Stimulated activated CD4-positive, alpha-beta T cell treated with anti-CD3 and anti-CD28 coated beads, TNF-alpha, amount 100 ng/mL, for 24 hours (primary cell): ENCODE data around the gene HYAL2.

ENCODE experiments used
- DNase-seq, 3 experiments: peaks; one replicate each; pipeline ENCODE4 v3.0.0-alpha.2; 2020; ENCODE audit warnings: low read depth in 3 of 3

HYAL2 gene

GRCh38 chr3:50271314-50271936 lies 51.1 kb downstream of the HYAL2 start:
- DNase-seq, result no peak

- DNase-seq, result no peak
These were observed 51.9 kb downstream of the HYAL2 start for GRCh38 chr3:50270422-50271224.

- no peak for DNase-seq
These were observed 52.5 kb downstream of the HYAL2 start for GRCh38 chr3:50269977-50270413.

GRCh38 chr3:50269460-50269859 lies 53.1 kb downstream of the HYAL2 start:
- DNase-seq, result no peak

- no peak for DNase-seq
These were observed 53.7 kb downstream of the HYAL2 start, which contains the start of gene SEMA3B for GRCh38 chr3:50268703-50269451. Gene SEMA3B (plus strand): TSS chr3:50269147. CDS start chr3:50269241, 94 bp downstream.

GRCh38 chr3:50268276-50268675 lies 54.3 kb downstream of the HYAL2 start:
- no peak for DNase-seq
